Vagina (tissue), 2 donors: ENCODE results near the gene ACTN4.

Experiments used
- CTCF ChIP-seq, 3 experiments: fragments of 450-650 bp in 2 of 3; fragments of 200-600 bp in 1 of 3; sonication (generic) in 1 of 3; IDR thresholded peaks; one replicate each; pipeline ENCODE4 v1.5.1; 2017 to 2019; ENCODE audit warnings: antibody characterized with exemption in 3 of 3, mild to moderate bottlenecking in 2 of 3, moderate library complexity in 2 of 3
- POLR2A ChIP-seq, 2 donors: fragments of 450-650 bp; IDR thresholded peaks; one replicate each; pipeline ENCODE4 v1.6.1; 2017; ENCODE audit warnings: antibody characterized with exemption in 2 of 2, mild to moderate bottlenecking in 2 of 2, moderate library complexity in 2 of 2
- POLR2AphosphoS5 ChIP-seq, 2 donors: sonication (generic); formaldehyde crosslinking; IDR thresholded peaks; one replicate each; pipeline ENCODE4 v1.9.0; 2017; ENCODE audit warnings: antibody characterized with exemption in 2 of 2, mild to moderate bottlenecking in 2 of 2, low read depth in 1 of 2; ENCODE audit not compliant: insufficient read depth in 1 of 2

- TF ChIP-seq CTCF (IDR thresholded peaks at IDR 0.05) (no peak), POLR2AphosphoS5 (IDR thresholded peaks at IDR 0.05; ENCODE audit: insufficient read depth in 1 of 2, low read depth in 1 of 2) (no peak), POLR2A (IDR thresholded peaks at IDR 0.05) (no peak)
Observed at GRCh38 chr19:38719761-38720558, 72.5 kb downstream of the ACTN4 start.
